ENCODE data around the gene MAP3K2. TPM values are rescaled to one million over a fixed set of nuclear protein-coding genes. Genes with fewer than 3 reads are reported as not detected.

MAP3K2 gene
- total RNA-seq, 2 experiments from 2014 or later = 65.2 to 69.0 TPM

DNA sequence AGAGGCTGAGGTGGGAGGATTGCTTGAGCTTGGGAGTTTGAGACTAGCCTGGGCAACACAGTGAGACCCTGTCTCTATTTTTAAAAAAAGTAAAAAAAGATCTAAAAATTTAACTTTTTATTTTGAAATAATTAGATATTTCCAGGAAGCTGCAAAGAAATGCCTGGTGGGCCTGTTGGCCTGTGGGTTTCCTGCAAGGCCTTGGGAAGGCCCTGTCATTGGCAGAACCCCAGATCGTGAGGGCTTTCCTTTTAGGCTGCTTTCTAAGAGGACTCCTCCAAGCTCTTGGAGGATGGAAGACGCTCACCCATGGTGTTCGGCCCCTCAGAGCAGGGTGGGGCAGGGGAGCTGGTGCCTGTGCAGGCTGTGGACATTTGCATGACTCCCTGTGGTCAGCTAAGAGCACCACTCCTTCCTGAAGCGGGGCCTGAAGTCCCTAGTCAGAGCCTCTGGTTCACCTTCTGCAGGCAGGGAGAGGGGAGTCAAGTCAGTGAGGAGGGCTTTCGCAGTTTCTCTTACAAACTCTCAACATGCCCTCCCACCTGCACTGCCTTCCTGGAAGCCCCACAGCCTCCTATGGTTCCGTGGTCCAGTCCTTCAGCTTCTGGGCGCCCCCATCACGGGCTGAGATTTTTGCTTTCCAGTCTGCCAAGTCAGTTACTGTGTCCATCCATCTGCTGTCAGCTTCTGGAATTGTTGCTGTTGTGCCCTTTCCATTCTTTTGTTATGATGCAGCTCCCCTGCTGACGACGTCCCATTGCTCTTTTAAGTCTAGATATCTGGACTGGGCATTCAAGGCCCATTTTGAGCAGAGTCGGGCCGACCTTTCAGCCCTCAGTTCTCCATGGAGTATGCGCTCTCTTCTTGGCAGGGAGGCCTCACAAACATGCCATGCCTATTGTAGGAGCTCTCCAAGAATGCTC lies 37.1 kb upstream of the MAP3K2 start:
- ATAC-seq (ENCODE audit: low read depth) (no peak), DNase-seq (no peak)
- H3K4me3 Mint-ChIP-seq = no peak overlapping the region
- POLR2A ChIA-PET = no interaction called here
- no peaks in the 10 kb centered on the region for H3K9me3 Mint-ChIP-seq
- H3K4me1 Mint-ChIP-seq = peaks cover 4% of the 10 kb centered on the region
- H3K27me3 Mint-ChIP-seq = peaks cover 40% of the 10 kb centered on the region
- no peak overlapping the region for H3K27ac Mint-ChIP-seq
- H3K36me3 Mint-ChIP-seq = no peaks in the 10 kb centered on the region

GRCh38 chr2:127423880-127424279 lies 36.1 kb upstream of the MAP3K2 start:
- POLR2A ChIA-PET = no interaction called here
- Mint-ChIP-seq H3K36me3 (no peaks in the 10 kb centered on the region), H3K27ac (no peak overlapping the region), H3K4me3 (peak overlapping the region; percentile 44), H3K27me3 (peaks cover 40% of the 10 kb centered on the region), H3K4me1 (peaks cover 4% of the 10 kb centered on the region), H3K9me3 (no peaks in the 10 kb centered on the region)
- ATAC-seq (ENCODE audit: low read depth) (no peak), DNase-seq (no peak)

DNA sequence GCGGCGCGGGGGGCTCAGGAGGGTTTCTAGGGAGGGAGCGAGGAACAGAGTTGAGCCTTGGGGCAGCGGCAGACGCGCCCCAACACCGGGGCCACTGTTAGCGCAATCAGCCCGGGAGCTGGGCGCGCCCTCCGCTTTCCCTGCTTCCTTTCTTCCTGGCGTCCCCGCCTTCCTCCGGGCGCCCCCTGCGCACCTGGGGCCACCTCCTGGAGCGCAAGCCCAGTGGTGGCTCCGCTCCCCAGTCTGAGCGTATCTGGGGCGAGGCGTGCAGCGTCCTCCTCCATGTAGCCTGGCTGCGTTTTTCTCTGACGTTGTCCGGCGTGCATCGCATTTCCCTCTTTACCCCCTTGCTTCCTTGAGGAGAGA lies 35.7 kb upstream of the MAP3K2 start:
- Mint-ChIP-seq H3K27ac (no peak overlapping the region), H3K27me3 (peaks cover 40% of the 10 kb centered on the region), H3K36me3 (no peaks in the 10 kb centered on the region), H3K4me1 (peaks cover 4% of the 10 kb centered on the region), H3K4me3 (peak overlapping the region; percentile 44), H3K9me3 (no peaks in the 10 kb centered on the region)
- peak; percentile 41 for DNase-seq
- peak; percentile 46 for ATAC-seq (ENCODE audit: low read depth)
- POLR2A ChIA-PET = no interaction called here

GRCh38 chr2:127422559-127423477 lies 35.0 kb upstream of the MAP3K2 start:
- H3K4me3 Mint-ChIP-seq = peak overlapping the region; percentile 64
- H3K27me3 Mint-ChIP-seq = peaks cover 40% of the 10 kb centered on the region
- ATAC-seq (ENCODE audit: low read depth) (peak; percentile 45), DNase-seq (peak; percentile 47)
- H3K9me3 Mint-ChIP-seq = no peaks in the 10 kb centered on the region
- H3K36me3 Mint-ChIP-seq = no peaks in the 10 kb centered on the region
- POLR2A ChIA-PET = no interaction called here
- H3K4me1 Mint-ChIP-seq = peaks cover 4% of the 10 kb centered on the region
- no peak overlapping the region for H3K27ac Mint-ChIP-seq

GRCh38 chr2:127421871-127422558 lies 34.2 kb upstream of the MAP3K2 start:
- POLR2A ChIA-PET = no interaction called here
- Mint-ChIP-seq H3K9me3 (no peaks in the 10 kb centered on the region), H3K27ac (no peak overlapping the region), H3K4me1 (peaks cover 6% of the 10 kb centered on the region), H3K4me3 (peak overlapping the region; percentile 19), H3K27me3 (peaks cover 40% of the 10 kb centered on the region), H3K36me3 (no peaks in the 10 kb centered on the region)
- DNase-seq (no peak), ATAC-seq (ENCODE audit: low read depth) (no peak)

DNA sequence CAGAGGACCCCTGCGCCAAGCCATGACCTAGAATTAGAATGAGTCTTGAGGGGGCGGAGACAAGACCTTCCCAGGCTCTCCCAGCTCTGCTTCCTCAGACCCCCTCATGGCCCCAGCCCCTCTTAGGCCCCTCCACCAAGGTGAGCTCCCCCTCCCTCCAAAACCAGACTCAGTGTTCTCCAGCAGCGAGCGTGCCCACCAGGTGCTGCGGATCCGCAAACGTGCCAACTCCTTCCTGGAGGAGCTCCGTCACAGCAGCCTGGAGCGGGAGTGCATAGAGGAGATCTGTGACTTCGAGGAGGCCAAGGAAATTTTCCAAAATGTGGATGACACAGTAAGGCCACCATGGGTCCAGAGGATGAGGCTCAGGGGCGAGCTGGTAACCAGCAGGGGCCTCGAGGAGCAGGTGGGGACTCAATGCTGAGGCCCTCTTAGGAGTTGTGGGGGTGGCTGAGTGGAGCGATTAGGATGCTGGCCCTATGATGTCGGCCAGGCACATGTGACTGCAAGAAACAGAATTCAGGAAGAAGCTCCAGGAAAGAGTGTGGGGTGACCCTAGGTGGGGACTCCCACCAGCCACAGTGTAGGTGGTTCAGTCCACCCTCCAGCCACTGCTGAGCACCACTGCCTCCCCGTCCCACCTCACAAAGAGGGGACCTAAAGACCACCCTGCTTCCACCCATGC lies 33.5 kb upstream of the MAP3K2 start:
- H3K4me1 Mint-ChIP-seq = peaks cover 13% of the 10 kb centered on the region
- POLR2A ChIA-PET = no interaction called here
- no peak overlapping the region for H3K4me3 Mint-ChIP-seq
- ATAC-seq (ENCODE audit: low read depth) (no peak), DNase-seq (no peak)
- no peaks in the 10 kb centered on the region for H3K9me3 Mint-ChIP-seq
- H3K27ac Mint-ChIP-seq = no peak overlapping the region
- H3K27me3 Mint-ChIP-seq = peaks cover 40% of the 10 kb centered on the region
- H3K36me3 Mint-ChIP-seq = no peaks in the 10 kb centered on the region

DNA sequence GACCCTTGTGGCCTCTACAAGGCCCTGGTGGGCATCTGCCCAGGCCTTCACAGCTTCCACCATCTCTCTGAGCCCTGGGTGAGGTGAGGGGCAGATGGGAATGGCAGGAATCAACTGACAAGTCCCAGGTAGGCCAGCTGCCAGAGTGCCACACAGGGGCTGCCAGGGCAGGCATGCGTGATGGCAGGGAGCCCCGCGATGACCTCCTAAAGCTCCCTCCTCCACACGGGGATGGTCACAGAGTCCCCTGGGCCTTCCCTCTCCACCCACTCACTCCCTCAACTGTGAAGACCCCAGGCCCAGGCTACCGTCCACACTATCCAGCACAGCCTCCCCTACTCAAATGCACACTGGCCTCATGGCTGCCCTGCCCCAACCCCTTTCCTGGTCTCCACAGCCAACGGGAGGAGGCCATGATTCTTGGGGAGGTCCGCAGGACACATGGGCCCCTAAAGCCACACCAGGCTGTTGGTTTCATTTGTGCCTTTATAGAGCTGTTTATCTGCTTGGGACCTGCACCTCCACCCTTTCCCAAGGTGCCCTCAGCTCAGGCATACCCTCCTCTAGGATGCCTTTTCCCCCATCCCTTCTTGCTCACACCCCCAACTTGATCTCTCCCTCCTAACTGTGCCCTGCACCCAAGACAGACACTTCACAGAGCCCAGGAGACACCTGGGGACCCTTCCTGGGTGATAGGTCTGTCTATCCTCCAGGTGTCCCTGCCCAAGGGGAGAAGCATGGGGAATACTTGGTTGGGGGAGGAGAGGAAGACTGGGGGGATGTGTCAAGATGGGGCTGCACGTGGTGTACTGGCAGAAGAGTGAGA lies 32.5 kb upstream of the MAP3K2 start:
- Mint-ChIP-seq H3K27ac (no peak overlapping the region), H3K36me3 (no peaks in the 10 kb centered on the region), H3K27me3 (peaks cover 40% of the 10 kb centered on the region), H3K4me3 (no peak overlapping the region), H3K4me1 (peaks cover 15% of the 10 kb centered on the region), H3K9me3 (no peaks in the 10 kb centered on the region)
- DNase-seq (no peak), ATAC-seq (ENCODE audit: low read depth) (no peak)
- POLR2A ChIA-PET = interaction anchor here (0.6 kb wide), 1 partner anchor 142 kb away, joined by 3 read pairs; no protein-coding TSS in a partner anchor

DNA sequence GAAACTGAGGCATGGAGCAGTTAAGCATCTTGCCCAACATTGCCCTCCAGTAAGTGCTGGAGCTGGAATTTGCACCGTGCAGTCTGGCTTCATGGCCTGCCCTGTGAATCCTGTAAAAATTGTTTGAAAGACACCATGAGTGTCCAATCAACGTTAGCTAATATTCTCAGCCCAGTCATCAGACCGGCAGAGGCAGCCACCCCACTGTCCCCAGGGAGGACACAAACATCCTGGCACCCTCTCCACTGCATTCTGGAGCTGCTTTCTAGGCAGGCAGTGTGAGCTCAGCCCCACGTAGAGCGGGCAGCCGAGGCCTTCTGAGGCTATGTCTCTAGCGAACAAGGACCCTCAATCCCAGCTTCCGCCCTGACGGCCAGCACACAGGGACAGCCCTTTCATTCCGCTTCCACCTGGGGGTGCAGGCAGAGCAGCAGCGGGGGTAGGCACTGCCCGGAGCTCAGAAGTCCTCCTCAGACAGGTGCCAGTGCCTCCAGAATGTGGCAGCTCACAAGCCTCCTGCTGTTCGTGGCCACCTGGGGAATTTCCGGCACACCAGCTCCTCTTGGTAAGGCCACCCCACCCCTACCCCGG lies 31.8 kb upstream of the MAP3K2 start:
- DNase-seq = no peak
- POLR2A ChIA-PET = interaction anchor here (0.6 to 0.8 kb wide), 2 partner anchors 31 to 141 kb away, joined by 3 read pairs; no protein-coding TSS in a partner anchor
- H3K9me3 Mint-ChIP-seq = no peaks in the 10 kb centered on the region
- no peak overlapping the region for H3K27ac Mint-ChIP-seq
- peaks cover 34% of the 10 kb centered on the region for H3K27me3 Mint-ChIP-seq
- H3K4me1 Mint-ChIP-seq = peaks cover 15% of the 10 kb centered on the region
- no peak overlapping the region for H3K4me3 Mint-ChIP-seq
- no peaks in the 10 kb centered on the region for H3K36me3 Mint-ChIP-seq
- no peak for ATAC-seq (ENCODE audit: low read depth)

DNA sequence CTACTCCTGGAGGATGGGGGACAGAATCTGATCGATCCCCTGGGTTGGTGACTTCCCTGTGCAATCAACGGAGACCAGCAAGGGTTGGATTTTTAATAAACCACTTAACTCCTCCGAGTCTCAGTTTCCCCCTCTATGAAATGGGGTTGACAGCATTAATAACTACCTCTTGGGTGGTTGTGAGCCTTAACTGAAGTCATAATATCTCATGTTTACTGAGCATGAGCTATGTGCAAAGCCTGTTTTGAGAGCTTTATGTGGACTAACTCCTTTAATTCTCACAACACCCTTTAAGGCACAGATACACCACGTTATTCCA lies 31.3 kb upstream of the MAP3K2 start:
- POLR2A ChIA-PET = interaction anchor here (0.8 kb wide), 1 partner anchor 30 kb away, joined by 3 read pairs; no protein-coding TSS in a partner anchor
- no peak overlapping the region for H3K27ac Mint-ChIP-seq
- DNase-seq (no peak), ATAC-seq (ENCODE audit: low read depth) (no peak)
- H3K4me1 Mint-ChIP-seq = peaks cover 15% of the 10 kb centered on the region
- peaks cover 31% of the 10 kb centered on the region for H3K27me3 Mint-ChIP-seq
- H3K4me3 Mint-ChIP-seq = no peak overlapping the region
- no peaks in the 10 kb centered on the region for H3K9me3 Mint-ChIP-seq
- no peaks in the 10 kb centered on the region for H3K36me3 Mint-ChIP-seq

DNA sequence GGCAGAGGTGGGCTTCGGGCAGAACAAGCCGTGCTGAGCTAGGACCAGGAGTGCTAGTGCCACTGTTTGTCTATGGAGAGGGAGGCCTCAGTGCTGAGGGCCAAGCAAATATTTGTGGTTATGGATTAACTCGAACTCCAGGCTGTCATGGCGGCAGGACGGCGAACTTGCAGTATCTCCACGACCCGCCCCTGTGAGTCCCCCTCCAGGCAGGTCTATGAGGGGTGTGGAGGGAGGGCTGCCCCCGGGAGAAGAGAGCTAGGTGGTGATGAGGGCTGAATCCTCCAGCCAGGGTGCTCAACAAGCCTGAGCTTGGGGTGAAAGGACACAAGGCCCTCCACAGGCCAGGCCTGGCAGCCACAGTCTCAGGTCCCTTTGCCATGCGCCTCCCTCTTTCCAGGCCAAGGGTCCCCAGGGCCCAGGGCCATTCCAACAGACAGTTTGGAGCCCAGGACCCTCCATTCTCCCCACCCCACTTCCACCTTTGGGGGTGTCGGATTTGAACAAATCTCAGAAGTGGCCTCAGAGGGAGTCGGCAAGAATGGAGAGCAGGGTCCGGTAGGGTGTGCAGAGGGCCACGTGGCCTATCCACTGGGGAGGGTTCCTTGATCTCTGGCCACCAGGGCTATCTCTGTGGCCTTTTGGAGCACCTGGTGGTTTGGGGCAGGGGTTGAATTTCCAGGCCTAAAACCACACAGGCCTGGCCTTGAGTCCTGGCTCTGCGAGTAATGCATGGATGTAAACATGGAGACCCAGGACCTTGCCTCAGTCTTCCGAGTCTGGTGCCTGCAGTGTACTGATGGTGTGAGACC lies 30.7 kb upstream of the MAP3K2 start, which contains the start of gene PROC:
PROC (plus strand) TSS at position 128 of the 812 bp plus-strand sequence. CDS start 1,516 bp downstream, outside the sequence.
- no peaks in the 10 kb centered on the region for H3K9me3 Mint-ChIP-seq
- H3K27me3 Mint-ChIP-seq = peaks cover 26% of the 10 kb centered on the region
- no peak for DNase-seq
- no peaks in the 10 kb centered on the region for H3K36me3 Mint-ChIP-seq
- H3K4me1 Mint-ChIP-seq = peaks cover 13% of the 10 kb centered on the region
- POLR2A ChIA-PET = interaction anchor here (0.8 kb wide), 1 partner anchor 30 kb away, joined by 3 read pairs; no protein-coding TSS in a partner anchor
- no peak for ATAC-seq (ENCODE audit: low read depth)
- no peak within 1 kb of the TSS for H3K4me3 Mint-ChIP-seq
- no peak within 1 kb of the TSS for H3K27ac Mint-ChIP-seq

- H3K9me3 Mint-ChIP-seq = peaks cover 3% of the 10 kb centered on the region
- peaks cover 2% of the 10 kb centered on the region for H3K36me3 Mint-ChIP-seq
- DNase-seq (no peak), ATAC-seq (ENCODE audit: low read depth) (no peak)
- POLR2A ChIA-PET = no interaction called here
- H3K27ac Mint-ChIP-seq = no peak overlapping the region
- H3K4me1 Mint-ChIP-seq = peaks cover 12% of the 10 kb centered on the region
- peaks cover 26% of the 10 kb centered on the region for H3K27me3 Mint-ChIP-seq
- H3K4me3 Mint-ChIP-seq = no peak overlapping the region
Observed at GRCh38 chr2:127417406-127417805, 29.6 kb upstream of the MAP3K2 start.
